GM21515 (cell line): ENCODE measurements around the gene NRDC.

ENCODE experiments used
- ATAC-seq: cut with Tn5 transposase; IDR thresholded peaks from one replicate; pipeline ENCODE4 v1.9.1; 2021; ENCODE audit not compliant: unreplicated experiment

Gene NRDC

GRCh38 chr1:51761351-51761750, 117.2 kb downstream of the NRDC start:
- no peak for ATAC-seq

GRCh38 chr1:51760872-51761271, 117.7 kb downstream of the NRDC start:
- ATAC-seq, result no peak

GRCh38 chr1:51758310-51758709, 120.2 kb downstream of the NRDC start:
- no peak for ATAC-seq

GRCh38 chr1:51756290-51756689, 122.2 kb downstream of the NRDC start:
- no peak for ATAC-seq

- no peak for ATAC-seq
Observed at GRCh38 chr1:51755437-51755836, 123.1 kb downstream of the NRDC start.

- no peak for ATAC-seq
Observed at GRCh38 chr1:51754666-51755065, 123.9 kb downstream of the NRDC start.

GRCh38 chr1:51753969-51754368, 124.6 kb downstream of the NRDC start:
- ATAC-seq, result no peak

GRCh38 chr1:51752073-51752948, 126.2 kb downstream of the NRDC start:
- ATAC-seq, result no peak

- no peak for ATAC-seq
Observed at GRCh38 chr1:51750729-51751128, 127.8 kb downstream of the NRDC start.

GRCh38 chr1:51750218-51750617, 128.3 kb downstream of the NRDC start:
- no peak for ATAC-seq

- ATAC-seq, result no peak
Observed at GRCh38 chr1:51749151-51749550, 129.4 kb downstream of the NRDC start.

GRCh38 chr1:51745304-51745570, 133.3 kb downstream of the NRDC start:
- no peak for ATAC-seq

- ATAC-seq, result no peak
Observed at GRCh38 chr1:51744506-51745303, 133.8 kb downstream of the NRDC start.

- no peak for ATAC-seq
Observed at GRCh38 chr1:51741121-51741681, 137.3 kb downstream of the NRDC start.

- ATAC-seq, result no peak
Observed at GRCh38 chr1:51740652-51741051, 137.9 kb downstream of the NRDC start.
